CD4-positive, alpha-beta T cell treated with Interleukin-6 at 100 ng/mL for 8 hours (primary cell): ENCODE data around the gene JAG2.

Experiments
- DNase-seq: peaks from one replicate; pipeline ENCODE4 v3.0.0-alpha.2; 2020; ENCODE audit warnings: mixed read lengths, low spot score

JAG2 gene

DNA sequence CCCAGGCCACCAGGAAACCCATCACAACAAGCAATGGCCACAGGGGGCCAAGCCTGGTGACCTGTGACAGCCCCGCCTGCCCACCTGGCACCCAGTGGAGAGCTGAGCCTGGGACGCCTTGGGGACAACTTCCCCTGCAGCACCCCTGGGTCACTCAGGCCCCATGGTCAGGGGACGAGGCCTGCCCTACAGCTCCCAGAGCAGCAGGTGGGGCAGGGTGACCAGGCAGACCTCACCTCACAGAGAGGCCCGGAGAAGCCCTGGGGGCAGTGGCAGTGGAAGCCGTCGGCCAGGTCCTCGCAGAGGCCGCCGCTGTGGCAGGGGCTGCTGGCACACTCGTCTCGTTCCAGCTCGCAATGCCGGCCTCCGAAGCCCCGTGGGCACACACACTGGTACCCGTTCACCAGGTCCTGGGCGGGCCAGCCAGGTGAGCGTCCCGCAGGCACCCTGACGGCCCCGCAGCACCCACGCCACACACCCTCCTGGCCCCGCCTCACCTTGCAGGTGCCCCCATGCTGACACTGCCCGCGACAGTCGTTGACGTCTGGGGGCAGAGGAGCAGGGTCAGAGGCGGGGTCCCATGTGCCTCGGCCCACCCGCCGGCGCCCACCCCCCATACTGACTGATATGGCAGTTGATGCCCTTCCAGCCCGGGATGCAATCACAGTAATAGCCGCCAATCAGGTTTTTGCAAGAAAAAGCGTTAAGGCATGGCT is 18.1 kb downstream of the JAG2 start:
- DNase-seq: no peak

DNA sequence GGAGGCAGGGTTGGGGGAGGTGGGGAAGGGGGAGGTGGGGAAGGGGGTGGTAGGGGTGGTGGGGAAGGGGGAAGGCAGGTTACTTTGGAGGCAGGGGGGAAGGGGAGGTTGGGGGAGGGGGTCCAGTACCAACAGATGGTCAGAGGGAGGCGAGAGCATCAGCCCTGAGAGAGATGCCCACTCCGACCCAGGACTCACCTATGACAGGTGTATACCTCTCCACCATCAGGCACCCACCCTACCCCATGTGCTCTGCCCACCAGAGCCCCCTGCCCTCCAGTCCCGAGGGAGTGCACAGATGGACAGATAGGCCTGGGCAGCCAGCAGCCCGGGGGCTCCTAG is 18.6 kb downstream of the JAG2 start:
- no peak for DNase-seq

DNA sequence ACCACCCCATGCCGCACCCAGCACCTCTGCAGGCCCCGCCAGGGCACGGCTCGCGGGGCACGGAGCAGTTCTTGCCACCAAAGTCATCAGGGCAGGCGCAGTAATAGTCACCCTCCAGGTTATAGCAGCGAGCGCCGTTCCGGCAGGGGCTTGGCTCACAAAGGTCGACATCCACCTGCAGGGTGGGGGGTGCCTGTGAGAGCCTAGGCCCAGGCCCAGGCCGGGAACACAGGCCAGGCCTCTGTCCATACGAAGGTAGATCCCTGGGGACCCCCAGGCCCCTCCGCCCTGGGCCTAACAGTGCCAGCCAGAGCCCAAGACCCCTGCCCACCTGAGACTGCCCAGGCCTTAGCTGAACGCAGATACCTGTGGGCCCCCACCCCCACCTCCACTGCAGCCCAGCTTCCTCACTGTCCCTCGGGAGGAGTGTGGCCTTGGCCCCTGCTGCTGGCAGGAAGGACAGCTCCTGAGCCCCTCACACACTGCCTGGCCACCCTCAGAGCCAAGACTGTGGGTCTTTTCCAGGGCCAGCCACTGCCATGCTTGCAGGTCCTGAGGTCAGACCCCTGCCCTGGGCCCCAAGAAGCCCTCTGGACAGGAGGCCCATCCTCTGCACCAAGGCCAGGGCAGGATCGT is 19.3 kb downstream of the JAG2 start:
- no peak for DNase-seq

DNA sequence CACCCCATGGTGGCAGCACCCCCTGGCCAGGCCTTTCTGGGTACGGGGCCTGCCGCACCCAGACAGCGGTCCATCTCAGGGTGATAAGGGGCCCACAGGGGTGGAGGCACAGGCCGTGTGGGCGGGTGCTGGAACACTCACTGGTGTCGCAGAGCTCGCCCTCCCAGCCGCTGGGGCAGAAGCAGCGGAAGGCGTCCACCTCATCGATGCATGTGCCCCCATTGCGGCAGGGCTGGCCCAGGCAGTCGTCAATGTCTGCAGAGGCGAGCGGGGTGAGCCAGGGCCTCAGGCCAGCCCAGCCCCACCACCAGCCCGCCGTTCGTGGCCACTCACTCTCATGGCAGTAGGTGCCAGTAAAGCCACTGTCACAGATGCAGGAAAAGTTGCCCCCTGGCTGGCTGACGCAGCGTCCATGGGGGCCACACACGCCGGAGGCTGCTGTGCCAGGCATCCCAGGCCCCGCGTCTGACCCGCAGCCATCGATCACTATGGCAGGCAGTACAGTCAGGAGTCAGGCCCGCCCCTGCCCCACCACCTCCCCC is 19.9 kb downstream of the JAG2 start:
- no peak for DNase-seq

DNA sequence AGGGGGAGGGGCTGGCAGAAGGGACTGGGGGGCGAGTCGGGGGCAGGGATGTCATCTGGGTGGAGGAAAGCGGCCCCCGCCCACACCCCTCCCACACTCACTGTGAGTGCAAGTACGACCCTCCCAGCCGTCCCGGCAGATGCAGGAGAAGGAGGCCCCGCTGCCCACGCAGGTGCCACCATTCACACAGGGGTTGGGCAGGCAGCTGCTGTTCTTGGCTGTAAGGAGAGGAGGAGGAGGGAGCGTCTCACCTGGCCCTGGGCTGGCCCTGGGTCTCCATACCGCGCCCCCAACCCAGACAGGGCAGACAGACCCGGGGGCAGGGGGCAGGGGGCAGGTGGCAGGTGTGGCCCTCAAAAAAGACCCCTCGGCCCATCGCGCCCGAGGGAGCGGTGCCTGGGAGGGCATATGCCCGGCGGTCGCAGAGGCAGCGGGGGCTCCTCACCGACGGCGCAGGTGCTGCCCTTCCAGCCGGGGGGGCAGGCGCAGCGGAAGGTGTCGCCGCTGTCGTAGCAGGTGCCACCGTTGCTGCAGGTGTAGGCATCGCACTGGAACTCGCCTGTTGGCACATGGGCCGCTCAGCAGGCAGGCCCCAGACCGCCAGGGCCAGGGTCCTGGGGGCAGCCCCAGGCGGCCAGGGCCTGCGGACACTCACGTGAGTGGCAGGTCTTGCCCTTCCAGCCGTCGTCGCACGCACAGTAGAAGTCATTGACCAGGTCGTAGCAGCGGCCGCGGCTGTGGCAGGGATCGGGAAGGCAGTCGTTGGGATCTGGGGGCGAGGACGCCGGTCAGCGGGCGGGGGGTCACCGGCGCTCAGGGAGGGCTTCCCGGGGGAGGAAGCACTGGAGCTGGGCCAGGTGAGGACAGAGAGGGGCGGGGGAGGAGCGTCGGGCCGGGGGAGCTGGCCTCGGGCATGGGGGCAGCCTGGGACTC is 20.6 kb downstream of the JAG2 start:
- no peak for DNase-seq

DNA sequence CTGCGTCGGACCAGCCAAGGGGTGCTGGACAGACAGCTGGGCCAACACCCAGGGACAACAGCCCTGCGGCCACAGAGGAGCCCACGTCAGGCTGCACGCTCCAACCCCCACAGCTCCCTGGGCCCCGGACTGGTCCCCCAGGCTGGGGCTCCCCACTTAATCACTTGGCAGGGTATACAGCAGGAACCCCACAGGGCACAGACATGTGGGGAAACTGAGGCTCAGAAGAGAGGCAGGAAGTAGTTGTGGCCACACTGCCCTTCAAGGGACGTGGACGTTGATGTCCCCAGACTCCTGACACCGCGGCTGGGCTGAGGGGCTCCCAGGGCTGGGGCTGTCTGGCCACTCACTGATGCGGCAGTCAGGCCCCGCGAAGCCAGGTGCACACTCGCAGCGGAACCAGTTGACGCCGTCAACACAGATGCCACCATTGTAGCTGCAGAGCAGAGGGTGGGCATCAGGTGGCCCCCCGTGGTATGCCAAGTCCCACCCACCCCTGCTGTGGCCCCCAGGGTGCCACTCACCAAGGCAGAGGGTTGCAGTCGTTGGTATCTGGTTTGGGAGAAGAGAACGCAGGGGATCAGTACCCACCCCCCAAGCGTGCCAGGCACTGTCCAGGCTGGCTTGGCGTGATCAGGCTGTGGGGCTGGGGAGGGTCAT is 21.5 kb downstream of the JAG2 start:
- no peak for DNase-seq

DNA sequence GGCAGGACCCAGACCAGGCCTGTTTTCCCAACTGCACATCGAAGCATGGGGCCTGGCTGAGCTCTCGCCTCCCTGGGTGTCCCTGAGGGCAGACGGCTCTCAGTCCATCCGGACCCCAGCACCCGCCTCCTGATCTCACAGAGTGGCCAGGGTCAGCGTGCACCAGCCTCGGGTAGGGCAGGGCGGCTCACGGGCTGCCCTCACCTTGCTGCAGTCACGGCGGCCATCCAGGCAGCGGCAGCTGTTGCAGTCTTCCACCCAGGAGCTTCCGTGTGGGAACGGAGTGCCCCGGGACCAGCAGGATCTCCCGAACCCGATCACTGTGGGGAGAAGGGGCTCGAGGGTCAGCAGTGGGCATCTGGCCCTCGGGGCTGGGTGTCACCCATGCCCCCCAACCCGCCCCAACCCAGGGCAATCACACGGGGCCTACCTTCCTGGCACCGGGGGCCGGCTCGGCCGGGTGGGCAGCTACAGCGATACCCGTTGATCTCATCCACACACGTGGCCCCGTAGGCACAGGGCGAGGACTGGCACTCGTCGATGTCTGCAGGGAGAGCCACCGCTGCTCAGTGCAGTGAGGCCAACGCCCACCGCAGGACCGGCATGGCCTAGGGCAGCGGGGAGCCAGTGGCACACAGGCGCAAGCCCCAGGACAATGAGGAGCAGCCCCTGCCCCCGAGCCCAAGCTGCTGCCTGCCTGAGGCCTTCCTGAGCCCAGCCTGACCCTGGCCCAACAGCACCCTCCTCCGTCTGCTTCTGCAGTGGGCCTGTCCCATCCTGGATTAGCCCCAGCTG is 22.2 kb downstream of the JAG2 start:
- no peak for DNase-seq

DNA sequence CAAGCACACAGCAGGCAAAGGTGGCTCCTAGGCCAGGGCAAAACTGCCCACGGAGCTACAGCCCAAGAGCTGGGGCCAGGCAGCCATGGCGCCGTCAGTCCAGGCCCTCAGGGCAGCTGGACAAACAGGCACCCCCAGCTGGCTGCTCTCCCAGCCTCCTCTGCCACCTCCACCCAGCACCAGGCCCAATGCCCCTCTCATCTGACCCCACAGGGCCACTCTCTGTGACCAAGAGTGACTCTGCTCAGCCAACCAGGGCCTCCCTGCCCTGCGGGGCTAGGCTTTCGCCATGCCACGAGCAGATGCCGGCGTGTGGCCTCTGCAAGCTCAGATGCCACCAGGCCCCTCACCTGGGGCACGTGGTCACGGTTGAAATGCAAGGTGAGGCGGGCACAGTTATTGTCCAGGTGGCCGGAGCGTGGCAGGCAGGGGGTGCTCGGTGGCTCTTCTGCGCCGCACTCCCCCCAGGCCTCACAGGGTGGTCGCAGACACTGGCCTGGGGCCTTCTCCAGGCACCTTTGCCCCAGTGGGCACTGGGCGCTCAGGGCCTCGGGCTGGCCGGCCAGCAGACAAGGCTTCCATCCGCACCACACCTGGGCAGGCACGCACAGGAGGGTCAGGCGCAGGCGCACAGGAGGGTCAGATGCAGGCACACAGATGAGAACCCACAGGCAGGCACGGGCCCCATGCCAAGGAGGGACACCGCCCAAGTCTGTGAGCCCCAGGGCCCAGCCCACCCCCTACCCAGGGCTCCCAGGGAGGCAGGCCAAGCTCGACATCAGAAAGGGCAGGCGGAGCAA is 23.0 kb downstream of the JAG2 start:
- no peak for DNase-seq

DNA sequence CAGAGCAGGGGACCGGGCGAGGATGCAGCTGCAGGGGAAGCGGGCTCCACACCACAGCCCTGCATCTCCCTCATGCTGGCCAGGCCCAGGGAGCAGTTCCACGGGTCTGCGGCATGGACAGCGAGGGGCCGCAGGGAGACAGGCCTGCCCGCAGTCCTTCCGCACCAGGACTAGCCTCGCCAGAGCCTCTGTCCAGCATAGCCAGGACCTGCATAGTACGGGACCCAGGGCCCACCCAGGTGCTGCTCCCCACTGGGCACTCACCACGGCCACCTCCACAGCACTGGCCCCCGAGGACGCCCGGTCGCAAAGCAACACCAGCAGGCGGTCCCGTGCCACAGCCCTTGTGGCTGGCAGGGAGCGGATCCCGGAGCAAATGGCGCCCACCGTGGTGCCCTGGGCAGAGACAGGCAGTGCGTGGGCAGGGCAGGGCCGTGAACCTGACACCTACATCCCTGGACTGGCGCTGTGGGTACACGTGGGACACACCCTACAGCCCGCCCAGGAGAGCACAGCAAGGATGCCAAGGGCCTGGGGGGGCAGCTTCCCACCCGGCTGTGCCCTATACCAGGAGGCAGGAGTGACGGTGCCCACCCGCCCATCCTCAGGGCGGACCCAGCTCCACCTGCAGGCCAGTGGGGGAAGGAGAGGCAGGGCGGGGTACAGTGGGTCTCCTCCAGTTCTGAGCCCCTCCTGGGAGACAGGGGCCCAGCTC is 23.8 kb downstream of the JAG2 start:
- no peak for DNase-seq

DNA sequence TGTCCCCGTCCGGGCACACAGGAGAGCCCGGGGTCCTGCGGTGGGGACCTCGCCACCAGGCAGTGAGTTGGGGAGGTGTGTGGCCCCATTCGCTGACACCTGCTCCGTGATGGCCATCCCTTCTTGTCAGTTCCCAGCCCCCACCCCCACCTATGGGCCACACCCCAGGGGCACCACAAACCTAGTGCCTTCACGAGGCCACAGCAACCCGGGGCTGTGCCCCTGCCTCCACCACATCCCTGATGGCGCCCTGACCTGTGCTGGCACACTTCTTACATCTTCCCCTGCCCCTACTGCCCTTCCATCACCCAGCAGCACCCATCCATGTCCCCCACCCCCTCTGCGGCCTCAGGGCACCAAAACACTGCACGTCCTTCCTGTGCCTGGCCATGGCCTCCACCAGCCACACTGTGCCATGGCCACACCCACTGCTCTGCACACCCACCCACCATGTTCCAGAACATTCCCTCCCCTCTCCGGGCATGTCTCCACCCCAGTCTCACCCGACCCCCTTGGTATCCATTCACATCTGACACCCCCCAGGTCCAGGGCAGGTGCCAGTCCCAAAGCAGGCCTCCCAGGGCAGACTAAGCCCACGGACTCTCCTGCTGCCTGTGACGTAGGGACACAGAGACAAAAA is 24.4 kb downstream of the JAG2 start:
- no peak for DNase-seq

DNA sequence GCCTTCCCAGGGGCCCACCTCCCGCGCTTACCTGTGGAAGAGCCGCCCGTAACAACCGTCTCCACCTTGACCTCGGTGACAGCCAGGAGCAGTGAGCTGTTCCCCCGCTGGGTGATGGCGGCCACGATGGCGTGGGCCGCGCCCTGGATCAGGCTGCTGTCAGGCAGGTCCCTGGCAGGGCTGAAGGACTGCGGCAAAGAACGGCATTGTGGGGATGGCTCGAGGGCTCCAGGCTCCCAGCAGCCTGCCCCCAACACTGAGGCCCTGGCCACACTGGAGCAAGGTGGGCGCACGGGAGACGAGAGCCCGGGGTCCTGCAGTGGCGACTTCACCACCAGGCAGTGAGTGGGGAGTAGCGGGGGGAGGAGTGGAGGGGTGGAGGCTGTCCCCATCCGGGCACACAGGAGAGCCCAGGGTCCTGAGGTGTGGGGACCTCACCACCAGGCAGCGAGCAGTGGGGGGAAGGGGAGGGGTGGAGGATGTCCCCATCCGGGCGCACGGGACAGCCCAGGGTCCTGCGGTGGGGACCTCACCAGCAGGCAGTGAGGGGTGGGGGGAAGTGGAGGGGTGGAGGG is 25.0 kb downstream of the JAG2 start:
- DNase-seq: no peak

DNA sequence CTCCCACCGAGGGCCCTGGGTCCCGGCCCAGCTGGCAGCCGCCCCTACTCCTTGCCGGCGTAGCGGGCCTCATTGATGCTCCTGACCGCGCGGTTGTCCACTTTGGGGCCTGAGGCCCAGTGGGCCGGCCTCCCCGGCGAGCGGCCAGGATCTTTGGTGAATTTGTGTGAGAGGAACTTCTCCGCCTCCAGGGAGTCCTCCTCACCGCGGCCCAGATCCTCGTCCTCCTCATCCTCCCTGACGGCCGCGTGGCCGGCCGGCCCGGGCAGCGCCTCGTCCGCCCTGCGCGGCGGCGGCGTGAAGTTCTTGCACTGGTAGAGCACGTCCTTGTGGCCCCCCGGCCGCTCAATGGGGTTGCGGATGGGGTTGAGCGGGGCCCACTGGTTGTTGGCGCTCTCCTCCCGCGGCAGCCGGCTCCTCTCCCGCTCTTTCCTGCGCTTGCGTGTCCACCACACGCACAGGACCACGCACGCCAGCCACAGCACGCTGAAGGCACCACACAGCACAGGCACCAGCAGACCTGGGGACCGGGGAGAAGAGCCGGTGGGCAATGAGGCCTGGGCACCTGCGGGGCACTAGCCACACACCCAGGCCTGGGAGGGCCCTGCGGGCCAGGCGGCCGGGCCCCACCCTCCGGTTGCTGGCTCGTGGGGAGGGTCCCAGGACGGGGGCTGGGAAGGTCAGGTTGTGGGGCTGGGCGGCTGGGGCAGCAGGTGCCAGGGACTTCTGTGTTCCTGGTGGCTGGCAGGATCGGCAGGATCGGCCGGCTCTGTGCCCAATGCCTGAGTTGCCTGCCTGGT is 25.7 kb downstream of the JAG2 start:
- DNase-seq: no peak

DNA sequence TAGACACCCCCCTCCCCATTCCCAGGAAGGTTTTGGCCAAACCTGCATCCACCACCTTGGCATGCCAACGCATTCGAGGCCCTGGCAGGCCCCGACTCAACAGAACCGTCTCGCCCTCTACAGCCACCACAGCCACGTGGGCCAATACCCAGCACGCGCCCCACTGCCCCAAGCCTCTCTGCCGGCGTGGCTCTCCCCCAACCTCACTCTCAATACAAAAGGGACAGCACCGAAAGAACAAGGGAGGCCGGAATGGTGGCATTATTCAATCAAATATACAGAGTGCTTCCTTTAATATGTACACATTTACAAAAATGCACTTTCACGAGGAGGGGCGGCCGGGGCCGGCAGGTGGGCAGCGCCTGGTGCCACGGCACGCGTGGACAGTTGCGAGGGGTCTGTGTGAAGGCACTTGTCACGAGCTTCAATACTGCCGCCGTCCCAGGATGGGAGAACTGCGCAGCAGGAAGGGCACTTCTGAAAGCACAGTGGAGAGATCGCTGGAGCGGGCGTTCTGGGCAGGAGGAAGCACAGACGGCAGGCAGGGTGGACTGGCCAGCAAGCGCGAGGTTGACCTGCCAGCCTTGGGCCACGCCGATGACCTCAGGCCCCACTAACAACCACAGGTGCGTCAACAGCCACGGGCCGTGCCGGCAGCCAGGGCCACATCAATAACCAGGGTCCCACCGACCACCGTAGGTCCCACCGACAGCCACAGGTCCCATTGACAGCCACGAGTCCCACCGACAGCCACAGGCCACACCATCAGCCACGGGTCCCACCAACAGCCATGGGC is 26.9 kb downstream of the JAG2 start:
- DNase-seq: no peak

DNA sequence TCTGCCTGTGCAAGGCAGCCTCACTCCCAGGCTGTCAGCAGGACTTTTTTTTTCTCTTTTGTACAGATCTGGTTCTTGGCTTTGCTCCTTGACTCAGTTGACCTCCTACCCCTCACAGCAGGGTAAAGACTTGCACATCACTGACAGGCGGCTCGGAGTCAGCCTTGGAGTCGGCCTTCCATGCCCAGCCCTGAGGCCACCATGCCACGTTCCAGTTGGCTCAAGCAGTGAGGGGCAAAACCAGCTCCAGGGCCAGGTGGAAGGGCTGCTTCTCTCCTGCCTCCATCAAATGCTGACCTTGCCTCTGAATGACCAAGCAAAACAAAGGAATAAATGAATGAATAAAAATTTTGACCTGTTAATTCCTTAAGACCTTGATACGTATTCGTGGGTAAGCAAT is 27.6 kb downstream of the JAG2 start:
- DNase-seq: no peak

DNA sequence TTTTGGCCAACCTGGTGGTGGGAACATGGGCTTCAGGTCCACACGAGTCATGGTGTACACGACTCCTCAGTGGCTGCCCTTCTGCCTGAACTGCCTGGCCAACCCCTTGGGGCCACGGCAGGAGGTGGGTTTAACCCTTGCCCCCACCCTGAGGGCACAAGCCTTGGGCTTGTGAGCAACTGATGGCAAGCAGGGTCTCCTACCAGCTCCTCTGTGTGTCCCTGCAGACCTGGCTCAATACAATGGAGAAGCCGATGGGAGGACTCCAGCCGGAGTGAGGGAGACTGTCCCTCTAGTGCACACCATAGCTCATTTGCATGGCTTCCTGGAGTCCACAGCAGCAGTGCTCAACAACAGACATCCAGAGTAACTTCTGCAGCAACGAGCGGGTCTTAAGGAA is 28.0 kb downstream of the JAG2 start:
- DNase-seq: no peak

DNA sequence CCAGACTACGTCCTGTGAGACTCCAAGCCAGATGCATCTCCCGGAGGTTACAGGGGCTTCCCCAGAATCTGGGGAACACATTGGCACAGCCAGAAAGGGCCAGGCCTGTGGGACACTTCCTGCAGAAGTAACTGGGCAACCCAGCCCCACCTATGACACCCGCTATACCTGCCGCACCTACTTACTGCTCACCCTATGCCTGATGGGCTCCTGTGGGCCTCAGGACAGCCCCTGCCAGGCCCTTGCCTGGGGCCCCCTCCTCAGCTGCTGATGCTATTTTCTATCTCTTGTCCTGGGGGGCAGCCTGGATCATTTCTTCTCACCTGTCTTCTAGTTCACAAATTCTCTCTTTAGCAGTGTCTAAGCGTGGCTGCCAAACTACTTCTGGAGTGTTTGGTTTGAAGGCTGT is 28.7 kb downstream of the JAG2 start:
- DNase-seq: no peak

DNA sequence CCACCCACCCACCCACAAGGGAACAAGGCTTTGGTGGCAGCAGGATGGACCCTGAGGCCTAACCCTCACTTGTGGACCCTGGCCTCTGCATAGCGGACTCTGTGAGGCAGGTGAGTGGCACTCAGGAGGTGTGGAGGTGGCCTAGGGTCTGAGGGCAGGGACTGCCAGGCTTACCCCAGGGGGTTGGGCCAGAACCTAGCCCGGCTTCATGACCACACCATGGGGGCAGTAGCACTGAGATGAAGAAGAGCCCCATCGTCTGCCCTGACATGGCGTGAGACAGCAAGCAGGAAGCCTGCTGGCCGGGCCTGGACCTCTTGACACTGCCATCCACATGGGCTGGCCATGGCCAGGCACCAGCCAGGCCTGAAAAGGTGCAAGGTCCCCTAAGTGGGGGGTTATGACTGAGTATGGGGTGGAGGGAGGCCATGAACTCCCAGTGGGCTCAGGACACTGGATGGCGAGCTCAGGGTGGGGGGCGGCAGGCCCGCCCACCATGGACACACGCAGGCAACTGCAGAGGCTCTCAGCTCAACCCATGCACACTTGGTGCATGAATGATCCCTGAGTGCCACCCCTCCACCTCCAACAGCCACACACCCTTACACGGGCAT is 29.3 kb downstream of the JAG2 start:
- no peak for DNase-seq
